Measurements from ENCODE around the gene ERN1.

The ERN1 gene

DNA sequence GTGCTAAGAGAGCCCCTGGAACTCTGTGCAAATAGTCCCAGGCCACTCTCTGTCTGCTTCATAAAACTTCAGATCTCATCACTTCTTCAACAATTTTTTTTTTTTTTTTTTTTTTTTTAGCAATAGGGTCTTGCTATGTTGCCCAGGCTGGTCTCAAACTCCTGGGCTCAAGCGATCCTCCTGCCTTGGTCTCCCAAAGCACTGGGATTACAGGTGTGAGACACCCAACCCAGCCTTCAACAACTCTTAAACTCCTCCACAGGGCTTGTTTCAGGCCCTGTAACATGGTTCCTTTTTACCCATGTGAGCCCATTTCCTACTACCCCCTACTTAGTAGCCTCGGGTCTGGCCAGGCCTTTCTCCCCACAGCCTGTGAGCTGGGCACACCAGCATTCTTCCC, 70.2 kb downstream of the ERN1 start:
- TF ChIP-seq, protein P1, sequence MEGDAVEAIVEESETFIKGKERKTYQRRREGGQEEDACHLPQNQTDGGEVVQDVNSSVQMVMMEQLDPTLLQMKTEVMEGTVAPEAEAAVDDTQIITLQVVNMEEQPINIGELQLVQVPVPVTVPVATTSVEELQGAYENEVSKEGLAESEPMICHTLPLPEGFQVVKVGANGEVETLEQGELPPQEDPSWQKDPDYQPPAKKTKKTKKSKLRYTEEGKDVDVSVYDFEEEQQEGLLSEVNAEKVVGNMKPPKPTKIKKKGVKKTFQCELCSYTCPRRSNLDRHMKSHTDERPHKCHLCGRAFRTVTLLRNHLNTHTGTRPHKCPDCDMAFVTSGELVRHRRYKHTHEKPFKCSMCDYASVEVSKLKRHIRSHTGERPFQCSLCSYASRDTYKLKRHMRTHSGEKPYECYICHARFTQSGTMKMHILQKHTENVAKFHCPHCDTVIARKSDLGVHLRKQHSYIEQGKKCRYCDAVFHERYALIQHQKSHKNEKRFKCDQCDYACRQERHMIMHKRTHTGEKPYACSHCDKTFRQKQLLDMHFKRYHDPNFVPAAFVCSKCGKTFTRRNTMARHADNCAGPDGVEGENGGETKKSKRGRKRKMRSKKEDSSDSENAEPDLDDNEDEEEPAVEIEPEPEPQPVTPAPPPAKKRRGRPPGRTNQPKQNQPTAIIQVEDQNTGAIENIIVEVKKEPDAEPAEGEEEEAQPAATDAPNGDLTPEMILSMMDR (IDR thresholded peaks at IDR 0.05; ENCODE audit: low read depth, low read length, missing control alignments) = no peak
- in situ Hi-C loops (cut with HindIII; ENCODE audit: low sequenced_read_pairs) = no loop called here
- DNase-seq (ENCODE audit: low read depth) = no peak

DNA sequence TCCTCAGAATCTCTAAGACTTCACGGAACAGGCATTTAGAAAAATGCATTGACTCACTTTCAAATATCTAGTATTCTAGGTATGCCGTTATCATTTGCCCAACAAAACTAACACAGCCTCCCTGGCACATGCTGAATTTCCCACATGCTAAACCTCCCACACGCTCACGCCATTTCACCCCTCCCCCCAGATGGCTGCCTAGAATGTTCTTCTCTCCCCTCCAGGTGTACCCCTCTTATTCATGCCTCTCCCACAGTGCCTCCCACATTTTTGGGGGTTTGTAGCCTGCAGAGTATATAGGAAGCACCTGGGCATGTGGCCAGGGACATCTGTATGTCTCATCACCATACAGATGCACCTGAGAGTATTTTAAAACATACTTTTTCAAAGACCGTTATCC, 71.3 kb downstream of the ERN1 start:
- in situ Hi-C loops (cut with HindIII; ENCODE audit: low sequenced_read_pairs) = no loop called here
- H3K4me3 ChIP-seq (ENCODE audit: low read depth, low read length) = no peak overlapping the region
- TF ChIP-seq, protein P1 (IDR thresholded peaks at IDR 0.05; ENCODE audit: low read depth, low read length, missing control alignments) = no peak
- no peak for DNase-seq (ENCODE audit: low read depth)

More for the DNA sequence above, 70.2 kb downstream of the ERN1 start:
- H3K4me3 ChIP-seq (ENCODE audit: low read depth, low read length) = no peak overlapping the region

DNA sequence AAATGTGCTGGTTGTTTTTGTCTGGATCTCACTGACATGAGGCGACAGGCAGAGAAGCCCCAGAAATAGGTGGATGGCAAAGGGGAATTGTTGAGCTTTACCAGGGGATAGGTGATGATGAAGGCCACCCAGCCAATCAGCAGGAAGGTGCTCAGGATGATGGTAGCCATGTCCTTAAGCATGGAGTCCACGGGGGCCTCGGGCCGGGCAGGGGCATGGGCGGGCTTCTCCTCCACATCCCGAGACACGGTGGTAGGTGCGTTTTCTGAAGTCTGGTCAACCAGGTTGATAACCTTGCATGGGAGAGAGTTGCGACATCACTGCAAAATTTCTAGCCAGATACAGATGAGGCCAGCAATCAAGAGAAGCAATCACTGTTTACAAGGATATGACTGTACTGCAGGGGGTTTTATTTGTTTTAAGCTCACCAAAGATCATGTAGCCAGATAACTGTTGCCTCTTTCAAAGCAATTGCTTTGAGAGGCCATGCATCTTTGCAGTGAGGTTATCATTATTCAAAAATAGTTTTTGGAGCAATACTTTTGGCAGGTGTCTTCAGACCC, 72.2 kb downstream of the ERN1 start:
- TF ChIP-seq, protein P1 (IDR thresholded peaks at IDR 0.05; ENCODE audit: low read depth, low read length, missing control alignments) = no peak
- no peak for DNase-seq (ENCODE audit: low read depth)
- in situ Hi-C loops (cut with HindIII; ENCODE audit: low sequenced_read_pairs) = no loop called here
- H3K4me3 ChIP-seq (ENCODE audit: low read depth, low read length) = no peak overlapping the region

GRCh38 chr17:64056269-64057005, 73.5 kb downstream of the ERN1 start:
- DNase-seq (ENCODE audit: low read depth) = no peak
- no peak overlapping the region for H3K4me3 ChIP-seq (ENCODE audit: low read depth, low read length)
- TF ChIP-seq, protein P1 (IDR thresholded peaks at IDR 0.05; ENCODE audit: low read depth, low read length, missing control alignments) = no peak
- in situ Hi-C loops (cut with HindIII; ENCODE audit: low sequenced_read_pairs) = no loop called here

DNA sequence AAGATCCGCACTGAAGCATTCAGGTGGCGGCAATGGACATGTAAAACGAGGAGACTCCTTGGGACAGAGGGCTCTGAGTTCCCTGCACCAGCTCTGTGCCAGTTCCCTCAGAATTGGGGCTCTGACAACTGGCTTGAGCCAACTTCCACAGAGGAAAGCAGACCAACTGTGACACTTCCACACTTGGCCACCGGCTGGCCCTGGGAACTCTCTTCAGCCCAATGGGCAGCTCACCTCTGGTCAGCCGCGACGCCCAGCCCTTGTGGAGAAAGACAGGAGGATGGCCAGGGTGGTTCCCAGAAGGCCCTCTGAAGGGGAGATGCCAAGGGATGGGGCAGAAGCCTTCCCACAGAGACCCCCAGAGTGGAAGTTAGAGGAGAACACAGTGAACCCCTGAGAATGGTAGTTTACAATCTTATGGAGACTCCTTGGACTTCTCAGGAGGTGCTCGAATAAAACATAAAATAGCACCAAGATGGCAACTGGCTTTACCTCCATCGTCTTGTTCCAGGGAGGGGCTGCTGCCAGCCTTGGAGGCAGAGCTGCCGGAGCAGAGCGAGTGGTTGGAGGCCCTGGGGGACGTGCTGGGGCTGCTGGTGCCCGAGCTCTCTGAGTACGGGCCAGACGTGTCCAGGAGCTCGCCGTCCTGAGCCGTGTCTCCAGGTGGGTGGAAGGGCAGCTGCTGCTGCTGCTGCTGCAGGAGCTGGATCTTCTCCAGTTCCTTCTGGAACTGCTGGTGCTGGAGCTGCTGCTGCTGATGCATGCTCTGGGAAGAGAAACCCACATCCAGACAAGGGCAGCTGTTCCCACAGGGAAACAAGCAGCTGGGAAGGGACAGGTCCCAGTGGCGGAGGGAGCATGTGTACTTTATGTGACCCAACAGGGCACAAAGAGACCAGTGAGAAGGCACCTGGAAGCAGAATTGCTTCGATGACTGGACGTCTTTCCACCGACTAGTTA, 74.5 kb downstream of the ERN1 start:
- no peak for DNase-seq (ENCODE audit: low read depth)
- no peak overlapping the region for H3K4me3 ChIP-seq (ENCODE audit: low read depth, low read length)
- TF ChIP-seq, protein P1 (IDR thresholded peaks at IDR 0.05; ENCODE audit: low read depth, low read length, missing control alignments) = no peak
- in situ Hi-C loops (cut with HindIII; ENCODE audit: low sequenced_read_pairs) = no loop called here

DNA sequence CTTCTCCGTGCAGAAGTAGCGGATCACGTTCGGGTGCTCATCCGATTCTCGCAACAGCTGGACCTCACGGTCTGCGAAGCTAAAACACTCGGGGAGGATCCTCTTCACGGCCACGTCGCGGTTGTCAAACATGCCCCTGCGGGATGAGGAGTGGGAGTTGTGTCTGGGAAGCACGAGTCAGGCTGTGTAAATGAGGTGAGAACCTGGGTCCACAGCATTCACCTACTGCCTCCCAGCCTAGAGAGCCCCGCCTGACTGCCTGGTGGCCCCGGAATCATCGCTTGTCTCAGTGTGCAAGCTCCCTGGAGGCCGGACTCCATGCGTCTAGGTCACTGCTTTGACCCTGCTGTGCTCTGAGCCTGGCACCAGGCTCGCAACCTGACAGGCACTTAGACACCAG, 75.6 kb downstream of the ERN1 start:
- no peak overlapping the region for H3K4me3 ChIP-seq (ENCODE audit: low read depth, low read length)
- TF ChIP-seq, protein P1 (IDR thresholded peaks at IDR 0.05; ENCODE audit: low read depth, low read length, missing control alignments) = no peak
- DNase-seq (ENCODE audit: low read depth) = no peak
- in situ Hi-C loops (cut with HindIII; ENCODE audit: low sequenced_read_pairs) = no loop called here
